NCI-H524 (cell line): ENCODE data around the gene RPL34.
A peak's percentile ranks its signal among the peaks of the same experiment; 100 is the strongest.
"Not testable (repeated sequence)": the region's sequence is repeated elsewhere in the genome, so short reads cannot be mapped to it uniquely, and the experiment has no call there.

ENCODE experiments used
- DNase-seq, 2 experiments: peaks; one replicate each; lab custom pipeline; 2025; lab: John Stamatoyannopoulos, UW

The RPL34 gene

GRCh38 chr4:108620101-108620932 is at the start of gene RPL34:
TSS of gene RPL34 (plus strand) at chr4:108620576. CDS start at chr4:108621960, 1,384 bp downstream.
- DNase-seq = peak; percentile 86 to 91

- DNase-seq = no peak
Measured at GRCh38 chr4:108570993-108571569, 49.3 kb upstream of the RPL34 start.

- DNase-seq = no peak
Measured at GRCh38 chr4:108574402-108574801, 46.0 kb upstream of the RPL34 start.

DNA sequence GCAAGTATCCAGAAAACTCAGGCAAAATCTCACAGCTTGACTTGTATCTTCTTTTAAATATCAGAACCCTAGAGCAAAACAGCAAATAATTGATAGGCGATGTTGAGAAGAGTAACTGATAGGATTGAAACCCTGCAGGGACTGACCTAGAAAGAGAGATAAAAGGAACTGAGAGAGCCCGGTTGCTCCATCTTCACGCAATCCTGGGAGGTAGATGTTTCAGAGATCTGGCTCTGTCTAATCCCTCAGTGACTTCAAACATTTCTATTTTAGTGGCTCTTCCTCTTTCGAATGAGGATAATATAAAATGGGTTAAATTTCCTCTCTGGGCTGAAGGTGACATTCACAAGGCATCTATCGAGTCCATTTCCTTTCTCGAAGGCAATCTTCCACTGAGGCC is 39.3 kb upstream of the RPL34 start:
- no peak for DNase-seq

DNA sequence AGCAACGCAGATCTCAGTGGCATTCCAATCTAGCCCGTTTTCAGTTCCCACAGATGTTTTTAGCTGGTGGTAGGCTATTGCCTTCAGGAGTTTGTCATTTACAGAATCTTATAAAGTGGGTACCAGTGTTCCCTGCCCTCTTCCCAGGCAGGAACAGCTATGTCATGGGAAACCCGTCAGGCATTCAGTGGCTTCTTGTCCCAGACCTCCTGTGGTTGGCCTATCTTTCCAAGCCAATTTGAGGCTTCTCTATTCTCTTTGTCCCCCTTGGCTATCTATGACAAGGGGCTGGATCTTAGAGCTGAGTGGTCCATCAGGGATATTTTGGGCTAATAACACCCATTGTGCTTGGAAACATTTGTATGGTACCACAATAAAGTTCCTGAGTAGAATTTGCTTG is 33.6 kb upstream of the RPL34 start:
- no peak for DNase-seq

- no peak for DNase-seq
Measured at GRCh38 chr4:108588878-108589277, 31.5 kb upstream of the RPL34 start.

- no peak for DNase-seq
Measured at GRCh38 chr4:108589961-108590360, 30.4 kb upstream of the RPL34 start.

DNA sequence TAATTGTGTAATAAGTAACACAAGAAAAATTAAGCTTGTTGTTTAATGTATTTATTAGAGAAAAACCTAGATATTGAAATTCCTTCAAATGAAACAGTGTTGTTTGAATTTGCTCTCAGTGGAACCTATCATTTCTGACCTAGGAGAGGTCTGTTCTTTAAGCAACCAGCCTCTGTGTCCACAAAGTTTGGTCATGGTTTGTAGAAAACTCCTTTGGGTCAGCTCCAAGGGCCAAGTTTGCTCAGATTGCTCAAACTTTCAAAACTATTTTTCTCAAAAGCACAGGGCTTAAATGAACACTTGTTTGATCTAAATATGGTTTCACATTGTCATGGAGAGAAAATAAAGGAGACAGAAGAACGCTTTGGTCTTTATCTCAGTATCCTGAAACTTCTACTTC is 29.6 kb upstream of the RPL34 start:
- DNase-seq = no peak

DNA sequence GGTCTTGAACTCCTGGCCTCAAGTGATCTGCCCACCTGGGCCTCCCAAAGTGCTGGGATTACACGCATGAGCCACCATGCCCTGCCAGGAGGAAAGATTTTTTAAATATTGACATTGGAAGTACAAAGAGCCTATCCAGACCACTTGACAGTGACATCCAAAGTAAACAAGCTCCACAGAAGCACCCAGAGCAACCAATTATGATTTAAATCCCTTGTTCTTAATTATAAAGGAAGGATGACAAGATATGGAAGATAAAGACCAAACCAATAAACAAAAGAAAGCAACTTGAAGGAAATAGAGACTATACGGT is 27.7 kb upstream of the RPL34 start:
- DNase-seq = no peak

DNA sequence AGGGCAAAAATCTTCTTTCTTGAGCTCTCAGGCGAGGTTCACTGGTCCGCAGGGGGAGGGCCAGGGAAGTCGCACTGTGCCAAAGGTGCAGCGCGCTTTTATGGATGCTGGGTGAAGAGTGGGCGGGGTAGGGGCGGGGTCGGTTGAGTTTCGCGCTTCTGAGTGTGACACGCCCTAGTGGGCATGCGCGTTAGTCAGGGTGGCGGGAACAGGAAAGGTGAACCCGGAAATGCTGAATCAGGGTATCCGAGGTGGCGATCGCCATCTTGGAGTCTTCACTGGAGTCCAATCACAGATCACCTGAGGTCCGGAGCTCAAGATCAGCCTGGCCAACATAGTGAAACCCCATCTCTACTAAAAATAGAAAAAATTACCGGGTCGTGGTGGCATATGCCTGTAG is 26.1 kb upstream of the RPL34 start:
- DNase-seq = not testable (repeated sequence)

DNA sequence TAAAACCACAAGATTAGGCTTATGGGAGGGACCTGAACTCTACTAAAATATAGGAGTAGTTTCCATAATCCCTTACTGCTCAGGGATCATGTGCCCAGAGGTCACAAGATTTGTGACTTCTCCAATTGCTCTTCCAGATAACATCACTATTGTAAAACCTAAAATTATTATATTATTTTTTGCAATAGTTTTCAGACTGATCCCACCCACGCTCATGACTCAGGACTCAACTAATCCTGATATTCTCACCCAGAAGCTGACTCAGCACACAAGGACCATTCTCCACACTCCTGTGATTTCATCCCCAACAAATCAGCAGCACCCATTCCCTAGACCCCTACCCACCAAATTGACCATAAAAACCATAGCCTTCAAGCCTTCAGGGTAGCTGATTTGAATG is 24.0 kb upstream of the RPL34 start:
- DNase-seq = no peak

DNA sequence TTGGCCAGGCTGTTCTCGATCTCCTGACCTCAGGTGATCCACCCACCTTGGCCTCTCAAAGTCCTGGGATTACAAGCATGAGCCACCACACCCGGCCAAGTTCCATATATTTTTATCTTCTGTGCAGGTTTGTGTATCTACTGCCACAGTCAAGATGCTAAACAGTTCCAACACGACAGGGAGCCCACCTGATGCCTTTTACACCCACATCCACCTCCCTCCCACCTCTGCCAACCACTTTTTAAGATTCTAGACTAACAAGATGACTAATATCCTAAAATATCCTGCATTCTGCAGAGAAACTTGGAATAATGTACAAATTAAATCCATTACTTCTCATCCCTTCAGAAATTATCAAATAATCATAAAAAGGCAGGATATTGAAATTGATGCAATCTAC is 19.3 kb upstream of the RPL34 start:
- DNase-seq = no peak

GRCh38 chr4:108601532-108601931 is 18.8 kb upstream of the RPL34 start:
- DNase-seq = no peak

- DNase-seq = no peak
Measured at GRCh38 chr4:108602163-108602562, 18.2 kb upstream of the RPL34 start.

GRCh38 chr4:108607079-108607815 is 13.1 kb upstream of the RPL34 start:
- DNase-seq = no peak

GRCh38 chr4:108611365-108611764 is 9.0 kb upstream of the RPL34 start:
- DNase-seq = no peak

DNA sequence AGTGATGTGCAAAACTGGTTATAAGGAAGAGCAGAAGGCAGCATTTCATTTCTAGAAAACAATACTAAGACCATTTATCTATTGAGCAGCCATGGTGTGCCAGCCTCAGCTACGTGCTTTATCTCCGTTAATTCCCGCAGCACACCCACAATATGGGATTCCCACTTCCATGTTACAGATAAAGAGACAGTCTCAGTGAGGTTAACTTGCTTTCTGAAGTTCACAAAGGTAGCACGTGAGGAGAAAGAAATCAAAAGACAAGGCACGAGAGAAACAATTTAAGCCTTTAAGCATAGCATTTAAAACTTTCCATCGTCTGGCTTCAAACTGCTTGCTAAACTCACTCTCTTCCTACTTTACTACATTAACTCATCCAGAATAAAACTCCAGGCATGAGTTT is 8.0 kb upstream of the RPL34 start:
- no peak for DNase-seq

DNA sequence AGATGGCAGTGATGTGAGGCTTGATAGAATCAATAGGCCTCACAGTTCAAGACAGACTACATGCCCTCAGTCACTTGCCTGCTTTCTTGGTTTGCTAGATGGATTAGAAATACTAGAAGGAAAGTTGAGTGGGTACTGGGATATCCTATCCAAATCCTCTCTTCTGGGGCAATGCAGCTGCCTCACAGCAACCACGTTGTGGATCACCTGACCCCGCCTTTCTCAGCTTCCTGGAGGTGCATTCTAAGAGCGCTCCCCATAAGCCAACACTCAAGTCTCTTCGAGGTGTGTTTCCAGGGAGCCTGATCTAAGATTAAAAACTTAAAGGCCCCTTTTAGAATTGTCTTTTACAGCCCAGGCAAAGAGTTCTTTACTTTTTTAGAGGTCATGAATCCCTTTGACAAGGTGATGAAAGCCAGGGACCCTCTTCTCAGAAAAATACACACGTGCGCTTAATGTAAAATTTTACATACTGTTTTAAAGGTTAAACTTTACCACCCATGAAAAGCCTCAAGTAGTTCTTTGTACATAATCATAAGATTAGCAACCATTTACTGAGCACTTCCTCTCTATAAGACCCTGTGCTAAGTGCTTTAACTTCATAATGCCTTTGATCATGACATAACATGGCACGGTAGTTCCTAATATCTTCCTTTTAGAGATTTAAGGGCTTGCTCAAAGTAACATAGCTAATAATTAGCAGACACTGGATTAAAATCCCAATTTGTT is 840 bp upstream of the RPL34 start:
- no peak for DNase-seq

DNA sequence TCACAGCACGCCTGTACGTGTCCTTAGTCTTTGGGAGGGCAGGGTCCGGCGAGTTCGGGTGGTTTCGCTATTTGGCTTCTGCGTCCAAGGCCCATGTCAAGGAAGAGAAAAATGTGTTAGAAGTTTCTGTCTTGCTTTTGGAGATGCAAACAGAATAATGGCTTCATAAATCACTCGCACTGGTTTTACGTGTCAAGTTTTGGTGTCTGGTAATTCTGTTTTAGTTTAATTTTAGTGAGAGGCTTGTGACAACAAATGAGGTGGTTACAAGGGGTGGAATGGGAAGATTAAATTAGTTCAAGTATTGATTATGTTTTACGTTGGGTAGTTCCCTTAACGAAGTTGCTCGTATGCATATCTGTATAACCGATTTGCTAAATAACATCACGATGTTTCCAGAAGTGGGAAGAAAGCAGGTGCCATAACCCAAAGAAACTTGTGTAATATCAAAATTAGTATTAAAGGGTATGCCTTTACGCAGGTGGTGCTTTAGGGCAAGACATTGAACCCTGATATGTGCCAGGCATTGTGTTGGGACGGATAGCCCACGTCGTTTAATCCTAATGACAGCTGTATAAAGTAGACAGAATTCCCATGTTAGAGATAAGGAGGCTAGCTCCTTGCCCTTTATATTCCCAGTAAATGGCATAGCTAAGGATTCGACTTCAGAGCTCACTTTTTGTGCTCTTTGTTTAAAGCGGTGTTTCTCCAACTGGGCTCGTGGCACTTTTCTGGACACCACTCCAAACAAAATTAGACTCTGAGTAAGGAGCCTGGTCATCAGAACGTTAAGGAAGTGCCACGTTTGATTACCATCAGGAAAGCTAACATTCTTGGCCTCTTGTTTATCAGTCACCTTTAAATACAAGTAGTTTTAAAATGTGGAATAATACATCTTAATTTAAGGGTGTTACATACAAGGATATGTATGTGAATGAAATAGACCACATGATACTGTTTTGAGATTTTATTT is 843 bp downstream of the RPL34 start:
- DNase-seq = no peak

- no peak for DNase-seq
Measured at GRCh38 chr4:108622022-108622421, 1.6 kb downstream of the RPL34 start.

- no peak for DNase-seq
Measured at GRCh38 chr4:108622828-108623227, 2.5 kb downstream of the RPL34 start.
